Stimulated activated CD8-positive, alpha-beta memory T cell treated with anti-CD3 and anti-CD28 coated beads, Interleukin-4, amount 100 ng/mL, for 48 hours (primary cell): Measurements from ENCODE around the gene KIF23.
"Not testable (repeated sequence)": the region's sequence is repeated elsewhere in the genome, so short reads cannot be mapped to it uniquely, and the experiment has no call there.

Source experiments
- DNase-seq: peaks from one replicate; pipeline ENCODE4 v3.0.0-alpha.2; 2020

Gene KIF23

DNA sequence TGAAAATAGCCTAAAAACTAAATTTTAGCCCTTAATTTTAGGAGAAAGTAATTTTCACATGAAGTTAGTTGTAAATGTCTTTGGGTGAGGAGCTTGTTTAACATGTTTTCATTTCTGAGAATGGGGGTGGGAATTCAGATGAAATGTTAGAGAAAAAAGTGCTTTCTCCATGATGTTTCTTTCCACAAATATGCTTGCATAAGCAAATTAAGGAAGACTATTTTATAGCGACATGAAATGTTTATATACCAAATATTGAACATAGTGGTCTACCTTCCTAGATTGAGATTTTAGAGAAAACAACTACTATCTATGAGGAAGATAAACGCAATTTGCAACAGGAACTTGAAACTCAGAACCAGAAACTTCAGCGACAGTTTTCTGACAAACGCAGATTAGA, 25.5 kb downstream of the KIF23 start:
- no peak for DNase-seq

DNA sequence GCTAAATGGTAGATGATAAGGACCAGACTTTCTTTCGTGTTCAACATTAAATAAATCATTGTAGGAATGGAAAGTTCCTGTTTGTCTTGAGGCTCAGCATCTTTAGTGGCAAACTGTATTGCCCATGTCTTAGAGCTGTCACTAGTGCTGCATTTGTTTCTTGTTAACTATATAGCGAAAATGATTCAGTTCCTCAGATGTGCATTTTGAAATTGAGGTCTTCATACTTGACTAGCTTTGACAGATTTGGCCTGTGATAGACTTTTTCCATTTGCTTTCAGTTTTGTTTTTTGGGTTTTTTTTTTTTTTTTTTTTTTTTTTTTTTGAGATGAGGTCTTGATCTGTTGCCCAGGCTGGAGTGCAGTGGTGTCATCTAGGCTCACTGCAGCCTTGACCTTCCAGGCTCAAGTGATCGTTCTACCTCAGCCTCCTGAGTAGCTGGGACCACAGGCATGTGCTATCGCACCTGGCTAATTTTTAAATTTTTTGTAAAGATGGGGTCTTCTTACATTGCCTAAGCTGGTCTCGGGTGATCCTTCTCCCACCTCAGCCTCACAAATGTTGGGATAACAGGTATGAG, 29.0 kb downstream of the KIF23 start:
- DNase-seq: no peak

GRCh38 chr15:69444686-69445085, 30.5 kb downstream of the KIF23 start:
- no peak for DNase-seq

DNA sequence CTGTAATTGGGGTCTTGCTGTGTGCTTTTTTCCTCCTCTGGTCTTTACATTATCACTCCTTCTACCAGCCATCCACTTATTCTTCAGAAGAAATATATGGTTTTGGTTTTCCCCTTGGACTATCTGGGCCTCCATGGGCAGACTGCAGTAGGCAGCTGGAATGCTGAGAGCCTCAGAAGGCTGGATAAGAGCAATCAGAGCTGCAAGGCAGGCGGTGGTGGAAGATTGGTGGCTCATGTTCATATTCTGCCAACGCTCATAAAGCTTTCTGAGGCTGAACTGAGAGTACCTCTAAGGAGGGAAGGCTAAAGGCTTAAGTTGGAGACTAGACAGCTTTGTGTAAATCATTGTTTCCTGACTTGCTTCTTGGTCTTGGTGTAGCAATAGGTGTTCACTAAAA, 32.8 kb downstream of the KIF23 start:
- no peak for DNase-seq

GRCh38 chr15:69450221-69450620, 36.1 kb downstream of the KIF23 start:
- DNase-seq: not testable (repeated sequence)

GRCh38 chr15:69450968-69451695, 37.0 kb downstream of the KIF23 start:
- no peak for DNase-seq

GRCh38 chr15:69451951-69452691, 38.0 kb downstream of the KIF23 start:
- DNase-seq: no peak

- DNase-seq: peak; percentile 95
Measured at GRCh38 chr15:69452692-69453521, 38.8 kb downstream of the KIF23 start, which contains the start of gene RPLP1. RPLP1 (plus strand) TSS chr15:69452818; CDS start chr15:69452949, 131 bp downstream.

DNA sequence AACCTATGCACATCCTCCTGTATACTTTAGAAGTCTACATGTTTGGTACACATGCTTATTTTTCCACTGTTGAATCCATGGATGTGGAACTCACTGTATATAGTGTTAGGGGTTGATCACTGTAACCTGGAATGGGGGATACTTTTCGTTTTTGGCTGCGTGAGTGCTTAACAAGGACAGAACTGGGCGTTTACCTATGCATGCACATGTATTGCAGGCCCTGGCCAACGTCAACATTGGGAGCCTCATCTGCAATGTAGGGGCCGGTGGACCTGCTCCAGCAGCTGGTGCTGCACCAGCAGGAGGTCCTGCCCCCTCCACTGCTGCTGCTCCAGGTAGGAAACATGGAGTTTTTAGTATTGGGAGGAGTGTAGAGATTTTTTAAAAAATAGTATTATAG, 40.8 kb downstream of the KIF23 start:
- DNase-seq: no peak

DNA sequence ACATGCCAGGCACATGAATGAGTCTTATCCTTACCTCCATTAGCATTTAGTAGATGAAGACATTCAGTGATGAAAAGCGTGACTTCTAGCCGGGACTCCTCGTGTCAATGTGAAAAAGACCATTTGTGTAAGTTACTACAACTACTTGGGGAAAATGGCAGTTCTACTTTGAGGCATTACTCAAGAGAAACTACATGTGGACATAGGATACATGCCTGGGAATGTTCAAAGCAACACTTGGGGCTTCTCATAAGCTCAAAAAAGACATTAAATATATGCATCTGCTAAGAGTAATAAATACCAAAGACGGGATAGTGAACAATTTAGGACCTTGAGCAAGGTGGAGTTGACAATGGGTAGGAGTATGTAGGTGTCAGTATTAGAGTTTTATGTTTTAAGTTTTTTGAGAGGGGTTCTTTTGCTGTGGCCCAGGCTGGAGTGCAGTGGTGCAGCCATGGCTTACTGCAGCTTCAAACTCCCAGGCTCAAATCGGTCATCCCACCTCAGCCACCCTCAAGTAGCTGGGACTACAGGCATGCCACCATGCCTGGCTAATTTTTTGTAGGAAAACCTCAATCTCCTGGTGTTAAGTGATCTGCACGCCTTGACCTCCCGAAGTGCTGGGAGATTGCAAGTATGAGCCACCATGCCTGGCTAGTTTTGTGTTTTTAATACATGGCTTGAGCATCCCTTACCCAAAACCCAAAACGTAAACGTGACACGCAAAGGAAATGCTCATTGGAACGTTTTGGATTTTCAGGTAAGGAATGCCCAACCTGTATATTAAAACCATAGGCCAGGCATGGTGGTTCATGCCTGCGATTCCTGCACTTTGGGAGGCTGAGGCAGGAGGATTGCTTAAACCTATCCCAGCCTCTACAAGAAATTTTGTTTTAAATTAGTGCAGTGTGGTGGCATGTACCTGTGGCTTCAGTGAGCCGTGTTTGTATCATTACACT, 42.3 kb downstream of the KIF23 start:
- no peak for DNase-seq

- no peak for DNase-seq
Measured at GRCh38 chr15:69457304-69458280, 43.4 kb downstream of the KIF23 start.

- no peak for DNase-seq
Measured at GRCh38 chr15:69459066-69459465, 44.9 kb downstream of the KIF23 start.

- no peak for DNase-seq
Measured at GRCh38 chr15:69460481-69460880, 46.3 kb downstream of the KIF23 start.

DNA sequence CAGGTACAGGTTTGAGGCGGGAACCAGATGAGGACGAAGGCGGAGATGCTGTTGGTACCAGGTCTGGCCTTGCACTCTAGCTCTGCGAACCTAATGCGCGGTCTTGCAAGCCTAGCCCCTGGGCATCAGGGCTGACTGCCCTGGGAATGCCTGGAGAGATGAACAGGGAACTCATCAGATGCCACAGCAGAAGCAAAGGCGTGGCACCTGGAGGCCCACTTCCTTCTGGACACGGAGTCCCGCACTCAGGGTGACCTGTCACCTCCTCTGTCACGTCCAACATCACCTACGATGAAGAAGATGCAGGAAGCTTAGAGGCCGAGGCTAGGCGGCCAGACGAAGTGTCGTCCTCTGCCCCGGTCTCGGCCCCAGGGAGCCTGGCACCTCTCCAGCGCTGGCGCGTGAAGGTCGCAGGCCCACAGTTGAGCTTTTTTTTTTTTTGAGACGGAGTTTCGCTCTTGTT, 47.9 kb downstream of the KIF23 start:
- no peak for DNase-seq

GRCh38 chr15:69462493-69463181, 48.5 kb downstream of the KIF23 start:
- DNase-seq: peak; percentile 96

DNA sequence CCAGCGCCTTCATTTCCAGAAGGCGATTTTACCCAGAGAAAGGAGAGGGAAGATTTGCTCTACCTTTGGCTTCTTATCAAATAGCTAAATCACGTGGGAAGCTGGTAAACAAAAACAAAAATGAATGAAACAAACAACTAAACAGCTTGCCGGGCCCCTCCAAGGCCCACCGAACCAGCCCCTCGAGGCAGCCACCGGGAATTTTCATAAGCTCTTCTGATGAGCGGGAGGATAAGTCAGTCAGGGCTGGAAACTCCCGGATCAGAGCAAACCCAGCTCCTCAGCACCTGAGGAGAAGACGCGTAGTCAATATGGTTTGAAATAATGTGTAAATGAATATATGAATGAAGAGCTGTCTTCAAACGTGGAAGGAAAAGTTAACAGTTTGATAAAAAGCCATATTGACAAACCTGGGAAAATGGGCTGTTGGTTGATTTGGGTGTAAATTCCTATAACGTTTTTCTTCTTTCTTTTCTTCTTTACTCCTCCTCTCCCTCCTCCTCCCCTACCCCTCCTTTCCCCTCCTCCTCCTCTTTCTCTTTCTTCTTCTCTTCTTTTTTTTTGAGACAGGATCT, 49.1 kb downstream of the KIF23 start:
- no peak for DNase-seq

DNA sequence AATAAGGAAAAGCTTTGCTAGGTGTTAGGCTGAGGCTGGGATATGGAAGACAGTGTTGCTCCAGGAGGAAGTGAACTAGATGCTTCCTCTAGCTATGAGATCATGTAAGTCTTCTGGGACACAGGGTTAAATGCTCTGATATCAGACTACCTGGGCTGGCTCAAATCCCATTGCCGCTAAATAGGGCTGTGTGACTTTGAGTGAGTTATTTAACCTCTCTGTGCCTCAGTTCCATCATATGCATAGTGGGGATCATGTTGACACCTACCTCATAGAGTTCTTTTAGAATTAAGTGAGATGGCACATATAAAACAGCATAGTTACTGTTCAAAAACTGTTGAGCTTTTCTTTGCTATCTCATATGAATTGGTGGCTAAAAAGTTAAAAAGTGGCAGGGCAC, 51.1 kb downstream of the KIF23 start:
- DNase-seq: no peak

DNA sequence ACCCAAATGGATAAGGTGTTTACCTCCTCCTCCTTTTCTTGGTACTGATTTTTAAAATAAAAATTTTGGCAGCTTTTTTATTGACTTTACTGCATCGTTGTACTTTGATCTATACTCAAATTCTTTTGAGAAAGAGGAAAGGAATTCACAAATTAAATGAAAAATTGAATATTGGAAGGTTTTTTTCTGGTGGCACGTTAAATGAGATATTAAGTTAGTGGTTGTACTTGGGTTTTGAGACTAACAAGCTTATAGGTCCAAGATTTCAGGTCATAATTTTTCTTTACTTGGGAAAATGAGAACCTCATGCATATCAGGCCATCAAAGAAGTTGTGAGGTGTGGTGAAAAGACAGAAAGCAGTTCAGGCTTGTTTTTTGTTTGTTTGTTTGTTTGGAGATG, 52.6 kb downstream of the KIF23 start:
- no peak for DNase-seq

- no peak for DNase-seq
Measured at GRCh38 chr15:69467636-69468035, 53.5 kb downstream of the KIF23 start.
